Glomerular visceral epithelial cell (primary cell): ENCODE measurements around the gene LINGO1.

Source experiments
- DNase-seq: peaks from one replicate; pipeline ENCODE4 v3.0.0-alpha.2; 2016; ENCODE audit errors: extremely low spot score

The LINGO1 gene

DNA sequence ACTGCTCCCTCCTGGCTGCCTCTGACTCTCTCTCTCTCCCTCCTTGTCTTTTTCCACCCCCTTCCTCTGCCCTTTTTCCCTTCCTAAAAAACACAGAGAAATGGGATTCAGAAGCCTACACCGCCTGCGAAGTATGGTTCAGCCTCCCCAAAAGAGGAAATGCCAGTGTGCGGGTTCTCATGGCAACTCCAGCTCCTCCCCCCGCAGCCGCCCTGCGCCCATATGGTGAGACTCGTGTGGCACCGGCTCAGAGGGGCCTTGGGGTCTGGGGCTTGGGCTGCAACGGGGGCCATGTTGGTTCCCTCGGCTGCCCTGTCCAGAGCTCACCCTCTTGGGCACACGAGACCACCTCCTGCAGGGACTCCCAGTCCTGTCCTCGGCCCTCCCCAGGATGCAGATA, 23.6 kb upstream of the LINGO1 start:
- DNase-seq: no peak

DNA sequence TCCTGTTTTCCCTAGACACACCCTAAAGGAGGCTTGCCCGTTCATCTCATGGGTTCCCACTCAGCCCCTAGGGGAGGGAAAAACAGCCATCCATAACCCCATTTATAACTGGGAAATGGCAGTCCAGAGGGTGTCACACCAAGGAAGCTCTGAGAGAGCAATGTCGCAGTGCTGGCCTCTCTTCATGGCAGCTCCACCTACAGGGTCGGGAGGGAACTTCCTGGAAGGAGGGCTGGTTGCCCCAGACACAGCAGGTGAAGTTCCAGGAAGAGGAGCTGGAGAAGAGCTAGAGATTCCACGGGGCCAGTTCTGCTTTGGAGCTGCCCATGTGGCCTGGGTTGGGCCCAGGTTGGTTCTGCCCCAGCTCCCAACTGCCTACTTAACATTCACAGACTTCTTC, 22.3 kb upstream of the LINGO1 start:
- DNase-seq: no peak

DNA sequence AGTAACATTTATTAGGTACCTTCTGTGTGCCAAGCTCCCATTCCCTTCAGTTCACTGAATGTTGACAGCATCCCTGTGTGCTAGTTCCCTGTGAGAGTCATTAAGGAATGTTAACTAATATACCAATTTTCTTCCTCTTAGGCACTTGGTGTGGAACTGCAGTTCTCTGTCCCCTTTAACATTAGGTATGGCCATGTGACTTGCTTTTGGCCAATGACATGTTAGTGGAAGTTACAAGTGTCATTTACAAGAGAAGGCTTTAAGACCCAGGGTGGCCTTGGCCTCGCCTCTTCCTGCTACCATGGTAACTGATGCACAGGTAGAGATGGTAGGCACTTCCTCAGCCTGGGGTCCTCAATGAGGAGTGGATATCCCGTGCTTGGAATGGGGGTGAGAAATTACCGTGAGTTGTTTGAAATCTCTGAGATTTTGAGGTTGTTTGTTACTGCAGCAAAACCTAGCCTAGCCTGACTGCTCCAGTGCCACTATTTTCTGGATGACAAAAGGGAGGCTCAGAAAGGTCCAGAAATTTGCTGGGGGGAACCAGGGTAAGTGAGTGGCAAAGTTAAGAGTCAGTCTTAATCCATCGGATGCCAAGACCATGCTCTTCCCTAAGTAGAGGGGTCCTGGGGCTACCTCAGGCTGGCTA, 21.2 kb upstream of the LINGO1 start:
- no peak for DNase-seq

DNA sequence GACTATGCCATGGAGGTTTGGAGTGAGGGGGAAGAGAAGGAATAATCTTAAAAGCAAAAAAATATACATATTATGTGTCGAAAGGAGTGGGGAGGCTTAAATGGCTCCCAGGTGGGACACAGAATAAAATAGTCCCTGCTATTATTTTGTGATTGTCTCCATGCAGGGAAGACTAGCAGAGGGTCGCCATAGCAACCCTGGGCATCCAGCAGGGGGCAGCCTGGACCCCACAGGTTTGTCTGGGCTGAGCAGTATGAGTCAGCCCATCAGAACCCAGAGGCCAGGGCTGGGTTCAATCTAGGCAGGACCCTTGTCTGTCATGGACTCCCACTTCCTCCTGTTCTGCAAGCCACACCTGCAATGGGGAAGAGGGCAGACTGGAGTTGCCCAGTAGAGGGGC, 17.6 kb upstream of the LINGO1 start:
- no peak for DNase-seq

DNA sequence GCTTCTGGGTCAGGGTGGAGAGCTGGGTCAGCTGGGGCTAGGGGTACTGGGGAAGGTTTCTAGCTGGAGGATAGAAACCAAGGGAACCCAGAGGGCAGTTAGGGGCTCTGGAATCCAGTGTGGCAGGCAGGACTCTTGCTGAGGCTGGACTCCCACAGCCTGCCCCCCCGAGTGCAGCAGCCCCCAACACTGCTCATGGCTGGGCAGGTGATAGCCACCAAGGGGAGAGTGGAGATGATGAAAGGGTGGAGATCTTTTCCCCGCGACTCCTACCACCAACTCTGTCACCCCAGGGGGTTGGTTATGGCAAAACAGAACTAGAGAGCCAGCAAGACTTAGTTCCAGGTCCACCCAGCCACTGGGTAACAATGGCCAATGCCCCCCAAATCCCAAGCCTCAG, 16.9 kb upstream of the LINGO1 start:
- DNase-seq: no peak

DNA sequence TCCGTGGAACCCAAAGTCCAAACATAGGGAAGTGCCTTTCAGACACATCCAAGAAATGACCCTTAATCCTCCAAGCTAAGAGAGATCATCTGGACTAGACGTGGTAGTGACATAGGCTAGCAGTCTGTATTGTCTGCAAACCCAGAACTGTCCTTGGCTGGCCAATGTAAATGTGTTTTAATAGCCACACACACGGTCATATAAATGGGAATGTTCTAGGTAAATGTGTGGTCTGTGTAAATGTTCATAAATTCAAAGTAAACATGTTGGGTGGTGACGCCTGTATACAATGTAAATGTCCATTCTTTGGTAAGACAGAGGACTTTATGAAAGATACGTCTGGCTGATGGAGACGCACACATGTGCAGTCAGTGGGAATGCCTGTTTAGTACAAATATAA, 16.3 kb upstream of the LINGO1 start:
- no peak for DNase-seq

DNA sequence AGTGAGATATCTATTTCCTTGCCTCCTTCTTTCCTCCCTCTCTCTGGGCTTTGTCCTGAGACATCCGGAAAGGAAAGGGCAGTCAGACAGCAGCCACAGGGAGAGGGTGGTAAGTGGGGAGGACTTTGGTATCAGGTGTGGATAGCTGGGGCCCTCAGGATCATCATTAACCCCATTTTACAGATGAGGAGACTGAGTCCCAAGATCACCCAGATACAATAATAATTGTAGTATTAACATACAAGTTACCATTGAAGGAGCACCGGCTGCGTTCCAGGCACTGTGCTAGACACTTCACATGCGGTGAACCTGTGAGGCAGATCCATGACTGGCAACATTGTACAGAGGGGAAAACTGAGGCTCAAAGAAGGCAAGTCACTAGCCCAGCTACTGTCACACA, 15.2 kb upstream of the LINGO1 start:
- DNase-seq: no peak

DNA sequence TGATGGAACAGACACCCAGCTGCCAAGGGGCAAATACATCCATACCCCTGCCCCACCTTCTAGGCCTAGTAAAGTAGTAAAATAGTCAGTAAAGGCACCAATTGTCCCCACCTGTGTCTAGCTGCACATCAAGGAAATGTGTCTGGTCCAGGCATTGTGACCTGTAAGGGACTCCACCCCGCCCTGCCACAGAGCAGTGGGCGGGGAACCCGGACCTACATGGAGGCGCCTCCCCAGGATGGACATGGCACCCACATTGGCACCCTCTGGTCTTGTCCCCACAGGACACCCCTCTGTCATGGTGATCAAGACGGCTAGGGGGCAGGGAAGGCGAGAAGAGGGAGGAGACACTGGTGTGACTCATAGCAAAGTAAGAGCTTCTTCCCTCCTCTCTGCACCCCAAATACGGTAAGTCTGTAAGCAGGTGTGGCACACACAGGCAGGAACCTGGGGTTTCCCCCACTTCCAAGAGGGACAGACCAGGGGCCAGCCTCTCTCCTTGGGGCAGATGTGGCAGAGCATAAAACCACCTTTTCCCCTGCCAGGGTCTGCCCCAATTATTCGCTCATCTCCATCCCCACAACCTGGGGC, 13.5 kb upstream of the LINGO1 start:
- DNase-seq: no peak

DNA sequence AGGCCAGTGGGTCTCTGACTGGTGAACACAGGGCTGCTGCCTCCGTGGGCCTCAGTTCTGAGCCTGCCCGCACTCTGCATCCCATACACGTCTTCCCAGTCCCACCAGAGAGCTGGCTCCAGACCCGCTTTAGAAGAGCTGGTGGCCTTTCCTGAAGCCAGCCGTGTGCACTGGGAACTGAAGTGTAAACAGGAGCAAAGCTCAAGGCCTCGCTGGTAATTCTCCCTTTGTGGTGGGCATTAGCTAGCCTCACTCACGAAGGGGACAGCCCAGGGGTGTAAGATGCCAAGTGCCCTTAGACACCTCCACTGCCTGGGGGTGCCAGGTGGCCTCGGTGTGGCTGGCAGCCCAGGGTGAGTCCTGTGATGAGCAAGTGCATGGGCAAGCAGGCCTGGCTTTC, 12.9 kb upstream of the LINGO1 start:
- no peak for DNase-seq

DNA sequence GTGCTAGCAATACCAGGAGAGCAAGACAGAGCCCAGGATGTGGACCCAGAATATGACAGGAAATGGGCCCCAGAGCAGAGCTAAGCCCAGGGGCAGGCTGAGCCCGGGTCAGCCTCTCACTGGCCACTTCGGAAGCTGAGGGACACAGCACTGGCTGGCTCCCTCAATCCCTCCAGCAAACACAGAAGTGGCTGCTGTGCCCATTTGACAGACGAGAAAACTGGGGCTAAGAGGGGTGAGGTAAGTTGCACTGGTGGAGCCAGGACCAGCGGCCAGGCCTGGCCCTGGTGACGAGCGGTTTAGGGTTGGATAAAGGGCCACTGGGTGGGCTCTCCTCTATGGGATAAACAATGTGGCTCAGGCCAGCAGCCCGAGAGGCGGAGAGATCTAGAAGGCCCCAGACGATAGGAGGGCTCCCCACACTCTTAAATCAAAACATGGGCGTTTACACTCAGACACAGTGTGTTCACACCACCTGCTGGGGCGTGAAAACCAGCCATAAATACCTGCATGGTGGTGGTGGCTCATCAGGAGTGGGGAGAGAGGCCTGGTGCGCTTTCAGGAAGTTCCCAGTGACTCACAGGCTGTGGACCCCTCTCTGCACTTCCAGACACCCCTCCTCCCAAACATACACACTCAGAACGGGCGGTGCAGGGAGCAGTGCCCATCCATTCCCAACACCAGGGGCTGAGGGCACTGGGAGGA, 12.0 kb upstream of the LINGO1 start:
- no peak for DNase-seq

DNA sequence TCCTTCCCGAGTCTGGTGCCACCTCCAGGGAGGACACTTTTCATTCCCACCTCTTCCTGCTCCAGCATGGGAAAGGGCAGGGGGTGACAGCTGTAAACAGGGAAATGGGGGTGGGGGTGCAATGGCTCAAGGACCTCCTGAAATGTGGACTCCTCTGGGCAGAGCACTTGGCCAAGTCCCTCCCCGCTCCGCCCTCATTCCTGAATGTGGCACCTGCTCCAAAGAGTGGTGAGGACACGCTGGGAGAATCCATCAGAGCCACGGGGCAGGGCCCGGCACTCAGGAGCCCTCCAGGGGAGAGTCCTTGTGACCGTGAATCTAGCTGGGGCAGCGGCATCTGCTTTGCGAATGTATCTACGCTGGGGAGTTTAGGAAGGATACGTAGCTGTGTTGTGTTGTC, 11.1 kb upstream of the LINGO1 start:
- no peak for DNase-seq

DNA sequence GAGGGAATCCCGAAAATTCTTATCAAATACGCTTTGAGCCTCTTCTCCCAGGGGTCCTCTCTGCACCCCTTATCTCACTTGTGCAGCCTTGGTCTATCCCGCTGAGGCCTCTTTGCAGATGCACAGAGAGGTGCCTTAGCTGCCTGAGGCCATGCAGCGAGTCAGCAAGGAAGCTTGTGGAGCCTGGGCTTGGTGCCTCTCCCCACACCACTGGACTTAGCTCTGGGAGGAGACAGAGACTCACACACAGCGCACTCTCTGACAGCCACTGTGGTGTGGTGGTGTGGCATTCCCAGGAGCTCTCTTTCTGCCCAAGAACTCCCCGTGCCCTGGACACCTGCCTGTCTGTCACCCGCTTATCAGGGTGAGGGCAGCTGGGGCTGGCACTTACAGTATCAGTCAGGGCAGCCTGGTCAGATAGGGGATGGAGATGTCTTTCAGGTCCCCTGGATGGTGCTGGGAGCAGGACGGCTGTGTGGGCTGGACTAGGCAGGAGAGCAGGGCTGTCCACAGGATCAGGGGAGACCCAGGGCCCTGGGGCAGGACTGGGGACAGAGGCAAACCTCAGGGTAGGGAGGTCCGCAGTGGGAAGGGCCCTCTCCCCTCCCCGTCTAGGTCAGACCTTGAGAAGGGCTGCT, 10.2 kb upstream of the LINGO1 start:
- peak; percentile 8 for DNase-seq

DNA sequence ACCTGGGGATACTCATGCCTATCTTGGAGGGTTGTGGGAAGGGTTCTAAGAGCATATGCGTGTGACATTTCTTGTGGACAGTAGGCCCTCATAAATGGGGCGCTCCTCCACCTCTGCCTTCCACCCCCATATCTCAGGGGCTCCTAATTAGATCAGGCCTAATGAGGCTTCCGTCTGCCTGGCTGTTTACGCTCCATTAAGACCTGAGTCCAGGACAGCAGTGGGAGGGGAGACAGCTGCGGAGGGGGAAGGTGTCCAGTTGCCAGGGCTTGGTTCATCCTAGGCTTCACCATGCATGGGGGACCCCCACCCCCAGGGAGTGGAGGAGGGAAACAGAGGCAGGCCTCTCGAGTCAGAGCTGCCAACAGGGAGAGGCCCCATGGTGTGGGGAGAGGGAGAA, 9.3 kb upstream of the LINGO1 start:
- DNase-seq: no peak

DNA sequence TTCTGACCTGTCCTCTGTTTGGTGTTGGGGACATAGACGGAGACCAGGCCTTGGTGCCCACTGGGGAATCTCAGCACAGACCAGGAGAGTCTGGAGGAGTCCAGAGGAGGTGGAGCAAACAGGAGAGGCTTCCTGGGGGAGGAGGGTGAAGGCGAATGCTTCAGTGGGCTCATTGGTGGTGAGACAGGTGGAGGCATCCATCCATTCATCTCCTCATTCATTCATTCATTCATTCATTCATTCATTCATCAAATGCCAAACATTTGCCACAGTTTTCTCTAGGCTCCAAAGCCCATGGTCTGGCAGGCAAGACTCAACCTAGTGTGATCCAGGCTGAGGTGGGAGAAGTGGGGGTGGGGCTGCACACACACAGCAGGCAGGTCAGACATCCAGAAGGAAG, 7.9 kb upstream of the LINGO1 start:
- DNase-seq: no peak

DNA sequence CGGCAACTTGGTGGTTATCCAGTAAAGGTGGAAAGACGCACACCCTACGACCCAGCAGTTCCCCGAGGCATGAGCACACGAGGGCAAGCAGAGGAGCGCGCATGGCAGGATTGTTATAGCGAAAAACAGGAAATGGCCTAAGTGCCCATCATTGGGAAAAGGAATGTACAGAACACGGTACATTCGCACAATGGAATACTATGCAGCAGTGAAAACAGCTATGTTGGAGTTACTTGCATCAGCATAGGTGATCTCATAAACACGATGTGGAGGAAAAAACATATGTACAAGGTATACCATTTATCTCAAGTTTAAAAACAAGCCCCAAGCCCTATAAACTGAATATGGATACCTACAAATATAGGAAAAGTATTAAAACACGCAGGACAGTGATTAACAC, 6.7 kb upstream of the LINGO1 start:
- DNase-seq: no peak

DNA sequence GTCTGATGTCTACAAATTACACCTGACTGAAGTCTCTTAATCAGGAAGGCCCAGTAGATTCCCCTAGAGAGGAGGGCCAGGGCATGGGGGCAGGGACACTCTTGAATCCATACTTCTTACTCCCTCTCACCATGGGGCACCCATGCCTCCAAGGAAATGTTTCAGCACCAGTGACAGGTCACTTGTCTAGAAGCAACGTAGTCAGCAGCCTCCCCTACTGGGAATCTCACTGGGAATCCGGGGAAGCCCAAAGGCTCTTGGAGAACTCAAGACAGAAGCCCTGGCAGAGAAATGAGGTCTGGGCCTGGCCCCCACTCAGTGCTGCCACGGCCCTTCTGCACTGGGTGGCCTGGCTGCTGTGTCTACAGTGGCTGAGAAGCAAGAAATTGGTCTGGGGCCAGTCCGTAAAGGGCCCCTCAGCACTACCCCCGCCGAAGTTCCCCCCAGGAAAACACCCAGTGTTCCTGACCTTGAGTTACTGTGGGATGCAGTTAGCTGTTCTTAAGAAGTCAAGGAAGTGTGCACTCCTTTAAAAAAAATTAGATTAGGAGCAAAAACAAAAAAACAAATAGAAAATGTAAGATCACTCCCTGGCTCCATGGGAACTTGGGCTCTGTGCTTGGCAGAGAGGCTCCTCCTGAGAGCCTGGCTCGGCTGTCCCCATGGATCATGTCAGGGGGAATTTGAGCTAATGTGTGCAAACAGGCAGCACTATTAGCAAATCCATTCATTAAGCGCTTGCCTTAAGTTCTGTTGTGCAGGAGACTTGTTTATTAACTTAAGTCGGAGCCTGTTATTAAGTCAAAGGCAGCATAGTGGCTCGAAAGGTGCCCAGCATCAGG, 5.4 kb upstream of the LINGO1 start:
- no peak for DNase-seq

DNA sequence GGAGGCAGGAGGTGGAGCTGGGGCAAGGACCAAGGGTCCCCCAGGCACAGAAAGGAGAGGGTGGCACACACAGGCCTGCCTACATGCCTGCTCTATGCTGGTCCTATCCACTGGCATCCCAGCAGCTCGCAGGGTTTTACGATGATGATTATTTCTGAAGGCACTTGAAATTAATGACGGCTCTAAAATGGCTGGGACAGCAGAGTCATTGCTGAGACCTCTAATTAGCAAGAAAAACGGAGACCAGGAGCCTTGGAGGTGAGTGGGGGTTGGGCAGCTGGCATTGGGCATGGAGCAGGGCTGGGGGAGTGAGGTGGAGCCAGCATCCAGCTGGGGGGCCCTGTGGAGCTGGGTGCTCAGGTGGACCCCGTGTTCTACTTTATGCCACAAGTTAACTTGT, 3.5 kb upstream of the LINGO1 start:
- DNase-seq: no peak

DNA sequence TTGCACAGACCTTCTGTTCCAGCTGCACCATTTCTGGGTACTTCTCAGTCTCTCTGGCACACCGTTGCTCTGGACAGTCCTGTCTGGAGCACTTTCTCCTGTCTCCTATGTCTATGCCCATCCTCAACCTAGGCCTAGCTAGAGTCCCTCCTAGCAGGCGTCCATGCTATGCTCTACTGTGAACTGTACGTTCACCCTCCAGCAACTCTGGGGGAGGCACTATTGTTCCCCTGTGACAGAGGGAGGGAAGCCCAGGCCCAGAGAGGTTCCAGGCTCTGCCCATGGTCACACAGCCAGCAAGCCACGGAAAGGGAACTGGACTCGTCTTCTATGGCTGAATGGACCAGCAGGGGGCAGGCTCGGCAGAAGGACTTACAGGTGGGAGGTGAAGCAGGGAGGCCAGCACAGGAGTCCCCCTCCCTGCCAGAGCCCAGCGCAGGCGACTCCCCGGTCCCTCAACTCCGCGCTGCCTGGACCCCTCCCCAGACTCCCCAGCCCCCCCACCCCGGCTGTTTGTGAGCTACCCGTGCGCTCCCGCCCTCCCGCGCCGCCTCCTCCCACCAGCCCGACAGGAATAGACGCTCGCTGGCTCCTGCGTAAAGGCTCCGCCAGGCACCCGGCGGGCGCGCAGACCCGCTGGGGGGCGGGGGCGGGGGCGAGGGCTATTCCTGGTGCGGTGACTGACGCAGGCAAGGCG, 1.7 kb upstream of the LINGO1 start:
- peak; percentile 41 for DNase-seq

DNA sequence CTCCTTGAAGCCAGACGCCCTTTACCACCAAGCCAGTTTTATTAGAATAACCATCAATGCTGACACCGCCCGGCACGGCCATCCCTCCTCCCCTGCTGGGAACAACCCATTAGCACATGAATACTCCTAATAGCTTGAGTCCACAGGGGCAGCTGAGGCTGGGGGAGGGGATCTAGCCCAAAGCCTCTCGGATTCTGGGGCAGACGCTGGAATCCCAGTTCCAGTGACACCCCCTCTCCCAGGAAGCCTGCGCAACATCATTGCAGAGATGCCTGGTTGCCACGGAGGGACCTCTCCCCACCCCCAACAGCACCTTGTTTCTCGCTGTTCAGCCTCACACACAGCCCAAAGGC, 1.2 kb upstream of the LINGO1 start:
- peak; percentile 5 for DNase-seq

DNA sequence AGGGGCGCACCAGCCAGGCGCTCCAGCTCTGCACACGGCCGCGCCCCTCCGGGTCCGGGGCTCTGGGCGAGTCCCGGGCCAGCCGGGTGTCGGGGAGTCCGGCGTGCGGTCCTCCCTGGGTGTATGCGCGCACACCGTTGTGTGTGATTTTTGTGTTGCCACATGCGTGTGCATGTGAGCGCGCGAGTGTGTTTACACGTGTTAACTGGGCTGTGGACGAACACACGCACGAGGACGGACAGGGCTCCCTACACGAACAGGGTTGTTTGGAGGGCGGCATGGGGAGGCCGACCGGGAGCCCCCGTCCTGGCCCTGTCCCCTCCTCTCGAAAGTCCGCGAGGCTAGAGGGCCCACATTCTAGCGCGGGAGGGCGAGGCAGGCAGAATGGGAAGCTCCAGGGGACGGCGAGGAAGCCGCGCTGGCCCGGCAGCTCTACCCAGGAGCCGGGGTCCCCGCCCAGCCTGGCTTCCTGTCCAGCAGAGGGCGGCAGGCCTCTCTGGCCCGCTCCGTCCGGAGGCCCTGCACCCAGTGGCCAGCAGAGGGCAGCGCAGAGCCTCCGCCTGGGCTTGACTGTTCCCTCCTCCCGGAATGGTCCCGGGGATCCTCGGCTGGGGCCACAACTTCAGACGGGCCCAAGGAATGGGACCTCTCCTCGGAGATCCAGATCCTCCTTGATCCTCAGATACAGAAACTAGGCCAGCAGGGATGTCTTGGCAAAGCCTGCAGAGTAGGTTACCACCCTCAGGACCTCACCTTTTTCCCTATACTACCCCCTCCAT, 611 bp upstream of the LINGO1 start:
- DNase-seq: peak; percentile 83
